GM15510 (cell line): Measurements from ENCODE around the gene SIAH2.

Source experiments
- POLR2A ChIP-seq: IDR thresholded peaks from 3 replicates; pipeline ENCODE4 v1.6.1; 2011; ENCODE audit warnings: borderline replicate concordance; ENCODE audit not compliant: insufficient read length; ENCODE audit errors: extremely low read depth

SIAH2 gene

GRCh38 chr3:150744041-150744918 lies 18.7 kb downstream of the SIAH2 start:
- no peak for TF ChIP-seq POLR2A

GRCh38 chr3:150743508-150743907 lies 19.5 kb downstream of the SIAH2 start:
- TF ChIP-seq POLR2A = no peak

- no peak for TF ChIP-seq POLR2A
Observed at GRCh38 chr3:150742679-150743078, 20.3 kb downstream of the SIAH2 start.

- TF ChIP-seq POLR2A = no peak
Observed at GRCh38 chr3:150742141-150742523, 20.8 kb downstream of the SIAH2 start.

- TF ChIP-seq POLR2A = no peak
Observed at GRCh38 chr3:150741497-150742140, 21.4 kb downstream of the SIAH2 start.

GRCh38 chr3:150740733-150741496 lies 22.1 kb downstream of the SIAH2 start:
- no peak for TF ChIP-seq POLR2A

DNA sequence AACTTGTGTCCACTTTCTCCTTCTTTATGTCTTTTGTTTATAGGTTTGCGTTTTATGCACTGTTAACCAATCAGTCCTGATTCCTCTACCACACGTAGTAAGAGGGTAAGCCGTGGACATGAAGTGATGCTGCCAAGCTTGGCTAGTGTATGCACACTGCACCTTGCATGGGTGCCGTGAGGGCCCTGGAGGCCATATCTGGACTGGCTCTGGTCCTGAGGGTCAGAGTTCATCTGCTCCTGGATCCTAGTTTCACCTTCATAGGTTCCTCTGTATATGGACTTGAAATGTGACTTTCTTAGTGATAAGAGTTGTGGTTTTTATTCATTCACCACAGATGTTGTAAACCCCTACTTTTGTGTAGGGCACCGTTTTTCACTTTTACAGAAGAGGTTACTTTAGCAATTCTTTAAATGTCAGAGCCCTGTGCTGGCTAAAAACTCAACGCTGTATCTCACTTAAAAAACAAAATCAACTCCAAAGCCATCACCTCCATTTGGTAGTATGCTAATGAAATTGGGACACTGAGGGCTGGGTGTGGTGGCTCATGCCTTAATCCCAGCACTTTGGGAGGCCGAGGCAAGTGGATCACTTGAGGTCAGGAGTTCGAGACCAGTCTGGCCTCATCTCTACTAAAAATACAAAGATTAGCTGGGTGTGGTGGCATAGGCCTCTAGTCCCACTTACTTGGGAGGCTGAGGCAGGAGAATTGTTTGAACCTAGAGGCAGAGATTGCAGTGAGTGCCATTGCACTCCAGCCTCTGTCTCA lies 22.9 kb downstream of the SIAH2 start:
- TF ChIP-seq POLR2A = no peak

DNA sequence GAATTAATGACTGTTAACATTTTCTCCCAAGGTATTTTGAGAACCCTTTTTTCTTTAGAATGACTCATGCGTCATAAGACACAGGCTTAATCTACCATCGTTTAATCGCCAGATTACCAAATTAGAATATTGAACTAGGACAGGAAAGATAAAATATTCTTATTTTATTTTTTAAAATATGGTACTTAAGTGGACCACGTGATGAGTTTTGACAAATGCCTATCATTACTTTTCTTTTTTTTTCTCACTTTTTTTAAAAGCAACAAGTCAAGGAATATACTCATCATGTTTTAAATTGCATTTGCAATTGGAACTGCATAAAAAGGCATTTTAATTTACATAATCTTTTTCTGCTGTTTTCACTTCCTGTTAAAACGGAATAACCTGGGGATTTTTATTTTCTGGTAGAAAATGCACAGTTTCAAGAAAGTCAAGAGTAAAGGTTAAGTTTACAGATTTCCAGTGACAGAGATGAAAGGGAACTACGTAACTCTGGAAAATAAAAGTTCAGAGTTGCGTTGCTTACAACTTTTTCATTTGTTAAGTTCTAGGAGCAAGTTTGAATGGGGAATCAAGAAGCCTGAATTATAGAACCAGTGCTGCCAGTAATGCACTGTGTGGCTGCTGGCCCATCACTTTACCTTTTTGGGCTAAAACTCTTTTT lies 23.6 kb downstream of the SIAH2 start:
- no peak for TF ChIP-seq POLR2A

- TF ChIP-seq POLR2A = no peak
Observed at GRCh38 chr3:150738688-150739087, 24.3 kb downstream of the SIAH2 start.

GRCh38 chr3:150737874-150738679 lies 24.9 kb downstream of the SIAH2 start:
- no peak for TF ChIP-seq POLR2A

- TF ChIP-seq POLR2A = no peak
Observed at GRCh38 chr3:150736903-150737832, 25.8 kb downstream of the SIAH2 start.

DNA sequence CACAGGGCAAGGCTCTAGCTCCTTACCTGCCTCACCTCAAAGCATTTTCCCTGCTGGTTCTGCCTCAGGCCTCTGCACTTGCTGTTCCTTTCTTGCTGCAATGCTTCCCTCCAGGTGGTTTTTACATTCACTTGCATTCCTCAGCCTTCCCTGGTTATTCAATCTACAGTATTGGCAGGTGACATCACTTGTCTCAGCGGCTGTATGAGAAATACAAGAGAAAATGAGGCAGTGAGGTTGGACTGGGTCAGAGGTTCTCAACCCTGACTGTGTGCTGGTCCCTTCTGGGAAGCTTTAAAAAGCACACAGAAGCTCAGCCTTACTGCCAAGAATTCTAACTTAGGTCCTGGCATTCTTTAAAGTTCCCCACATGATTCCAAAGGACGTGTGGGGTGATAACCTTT lies 26.7 kb downstream of the SIAH2 start:
- no peak for TF ChIP-seq POLR2A
